NCI-H524 (cell line): ENCODE results near the gene GPR142.
"Not testable (repeated sequence)": the region's sequence is repeated elsewhere in the genome, so short reads cannot be mapped to it uniquely, and the experiment has no call there.

Experiments used
- DNase-seq, 2 experiments: peaks; one replicate each; lab custom pipeline; 2025; lab: John Stamatoyannopoulos, UW

GPR142 gene

DNA sequence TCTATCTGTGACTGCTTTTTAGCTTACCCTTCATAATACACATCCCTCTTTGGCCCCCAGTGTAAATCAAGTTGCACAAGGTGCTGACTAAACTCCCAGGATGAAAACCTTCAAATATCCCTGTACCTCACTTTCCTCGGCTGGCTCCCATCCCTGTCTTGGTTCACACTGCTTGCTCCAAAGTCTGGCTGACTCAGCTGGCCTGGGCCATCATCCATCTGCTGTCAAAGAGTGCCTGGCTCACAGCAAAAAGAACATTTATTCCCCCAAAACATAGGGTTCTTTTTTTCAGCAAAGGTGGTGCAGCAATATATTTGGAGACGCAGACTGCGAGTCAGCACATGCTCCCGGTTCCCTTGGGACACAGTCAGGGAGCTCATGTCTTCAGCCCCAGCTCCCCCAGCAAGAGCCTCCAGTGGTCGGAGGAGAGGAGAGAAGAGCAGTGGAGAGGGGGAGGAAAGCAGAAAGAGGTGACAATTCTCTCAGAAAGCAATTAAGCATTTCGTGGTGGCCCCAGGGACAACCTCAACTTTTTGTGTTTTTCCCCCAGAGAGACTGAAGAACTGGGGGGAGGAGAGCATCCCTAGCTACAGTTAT lies 26.1 kb downstream of the GPR142 start:
- DNase-seq = no peak

- DNase-seq = no peak
Observed at GRCh38 chr17:74394275-74394950, 27.1 kb downstream of the GPR142 start.

DNA sequence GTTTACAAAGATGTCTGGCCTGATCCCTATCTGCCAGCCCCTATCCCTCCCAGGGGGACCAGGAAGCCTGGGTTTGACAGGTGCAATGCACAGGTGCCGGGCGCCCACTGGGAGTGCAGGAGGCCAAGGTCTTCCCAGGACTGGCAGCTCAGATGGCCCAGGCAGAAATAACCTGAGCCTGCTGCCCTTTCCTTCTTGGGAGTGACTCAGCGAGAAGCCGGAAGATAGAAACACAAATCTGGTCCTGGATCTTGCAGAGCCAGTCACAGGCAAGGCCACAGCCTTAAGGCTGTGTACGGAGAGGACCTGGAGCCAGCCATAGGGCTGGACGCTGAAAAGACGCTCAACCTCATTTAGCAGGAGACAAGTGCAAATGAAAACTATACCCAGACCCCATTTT lies 27.7 kb downstream of the GPR142 start:
- no peak for DNase-seq

DNA sequence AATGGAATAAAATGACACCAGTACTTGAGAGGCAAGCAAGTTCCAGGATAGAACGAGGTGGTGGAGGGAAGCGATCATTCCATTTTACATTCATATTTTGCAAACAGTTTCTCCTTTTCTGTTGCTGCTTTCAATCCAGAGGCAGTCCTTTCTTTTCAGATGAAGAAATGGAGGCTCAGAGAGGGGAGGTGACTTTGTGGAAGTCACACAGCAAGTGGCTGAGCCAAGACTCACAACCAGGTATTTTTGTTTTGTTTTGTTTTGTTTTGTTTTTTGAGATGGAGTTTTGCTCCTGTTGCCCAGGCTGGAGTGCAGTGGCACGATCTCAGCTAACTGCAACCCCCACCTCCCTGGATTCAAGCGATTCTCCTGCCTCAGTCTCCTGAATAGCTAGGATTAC lies 29.3 kb downstream of the GPR142 start:
- no peak for DNase-seq

DNA sequence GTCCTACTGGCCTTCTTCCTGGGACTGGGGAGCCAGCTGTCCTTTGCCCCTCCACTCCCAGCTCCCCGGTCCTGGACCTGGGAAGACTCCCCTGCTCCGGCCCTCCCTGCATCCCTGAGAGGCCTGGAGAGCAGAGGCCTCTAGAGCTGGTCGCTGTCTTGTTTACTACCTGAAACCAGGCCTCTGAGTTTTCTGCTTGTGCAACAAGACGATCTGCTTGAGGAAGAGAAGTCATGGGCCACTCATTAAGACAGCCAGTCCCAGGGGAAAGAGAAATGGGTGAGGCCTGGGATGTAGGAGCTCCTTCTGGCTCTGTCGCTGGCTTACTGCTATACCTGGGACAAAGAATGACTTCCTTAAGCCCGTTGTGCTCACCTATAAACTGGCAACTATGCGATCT lies 34.7 kb downstream of the GPR142 start:
- DNase-seq = no peak

DNA sequence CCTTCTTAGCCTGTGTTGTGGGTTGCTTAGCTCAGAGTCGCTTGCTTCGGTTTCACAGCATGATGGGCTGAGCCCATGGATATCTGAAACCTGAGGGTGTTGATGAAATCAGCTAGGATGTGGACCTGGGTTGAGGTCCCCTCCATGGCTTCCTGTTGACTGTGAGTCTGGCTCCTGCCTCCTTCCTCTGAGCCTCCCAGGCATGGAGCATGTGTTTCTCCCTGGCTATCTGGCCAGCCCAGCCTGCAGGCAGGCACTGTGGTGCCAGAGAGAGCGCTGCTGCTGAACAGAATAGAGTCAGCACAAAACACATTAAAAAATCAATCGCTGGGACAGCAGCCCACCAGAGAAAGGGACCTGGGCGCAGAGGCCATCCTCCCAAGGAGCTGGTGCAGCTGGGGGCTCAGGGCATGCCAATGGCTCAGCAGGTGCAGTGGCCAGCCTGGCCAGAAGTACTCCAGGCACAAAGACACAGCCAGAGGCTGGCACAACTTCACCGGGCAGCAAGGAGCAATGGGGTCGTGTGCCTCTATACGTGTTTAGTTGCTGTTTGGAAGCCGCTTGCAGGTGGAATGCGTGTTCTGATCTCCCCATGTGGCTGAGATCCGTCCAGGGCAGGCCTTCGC lies 36.3 kb downstream of the GPR142 start:
- no peak for DNase-seq

- DNase-seq = no peak
Observed at GRCh38 chr17:74404218-74404617, 36.9 kb downstream of the GPR142 start.

GRCh38 chr17:74404789-74405188 lies 37.5 kb downstream of the GPR142 start:
- DNase-seq = peak in 1 of 2 experiments; percentile 25

GRCh38 chr17:74405311-74405710 lies 38.0 kb downstream of the GPR142 start:
- not testable (repeated sequence) for DNase-seq

DNA sequence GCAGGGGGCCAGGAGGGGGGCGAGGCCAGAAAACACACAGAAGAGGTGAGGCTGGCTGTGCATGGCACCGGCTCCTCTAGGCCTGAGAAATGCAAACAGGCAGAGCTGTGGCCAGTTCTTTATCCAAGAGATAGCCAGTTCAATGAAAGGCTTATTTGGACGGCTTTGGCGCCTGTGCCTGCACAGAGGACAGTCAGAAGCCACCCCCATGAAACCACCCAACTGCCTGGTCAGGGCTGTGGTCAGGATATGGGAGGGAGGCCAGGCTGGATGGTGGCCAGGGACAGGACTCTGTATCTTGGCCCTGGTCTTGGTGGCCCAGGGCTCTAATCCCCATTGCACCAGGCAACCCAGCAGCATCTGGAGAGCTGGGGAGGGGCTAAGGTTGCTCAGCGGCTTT lies 40.1 kb downstream of the GPR142 start:
- DNase-seq = no peak

GRCh38 chr17:74408262-74408661 lies 41.0 kb downstream of the GPR142 start:
- no peak for DNase-seq

DNA sequence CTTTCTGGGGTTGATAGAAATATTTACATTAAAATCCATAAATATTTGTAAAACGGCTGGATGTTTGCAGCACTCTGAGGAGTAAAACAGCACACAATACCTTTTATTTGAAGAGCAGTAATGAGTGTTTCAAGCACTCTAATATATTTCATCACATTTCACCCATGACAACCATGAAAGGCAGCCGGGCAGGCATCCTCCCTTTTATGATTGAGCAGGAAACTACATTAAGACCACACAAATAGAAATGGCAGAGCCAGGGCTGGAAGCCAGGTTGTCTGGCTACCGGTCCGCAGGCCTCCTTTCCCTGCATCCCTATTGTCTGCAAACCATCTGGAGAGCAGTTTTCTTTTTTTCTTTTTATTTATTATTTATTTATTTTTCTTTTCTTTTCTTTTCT lies 41.5 kb downstream of the GPR142 start:
- DNase-seq = no peak

GRCh38 chr17:74410001-74410443 lies 42.7 kb downstream of the GPR142 start:
- no peak for DNase-seq

DNA sequence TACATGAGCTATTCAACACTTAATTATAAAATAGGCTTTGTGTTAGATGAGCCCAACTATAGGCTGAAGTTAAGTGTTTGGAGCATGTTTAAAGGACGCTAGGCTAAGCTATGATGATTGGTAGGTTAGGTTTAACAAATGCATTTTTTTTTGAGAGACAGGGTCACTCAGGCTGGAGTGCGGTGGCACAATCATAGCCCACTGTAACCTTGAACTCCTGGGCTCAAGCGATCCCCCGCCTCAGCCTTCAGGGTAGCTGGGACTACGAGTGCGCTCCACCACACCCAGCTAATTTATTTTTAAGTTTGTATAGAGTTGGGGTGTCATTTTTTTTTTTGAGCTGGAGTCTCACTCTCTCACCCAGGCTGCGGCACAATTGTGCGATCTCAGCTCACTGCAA lies 45.3 kb downstream of the GPR142 start:
- no peak for DNase-seq

DNA sequence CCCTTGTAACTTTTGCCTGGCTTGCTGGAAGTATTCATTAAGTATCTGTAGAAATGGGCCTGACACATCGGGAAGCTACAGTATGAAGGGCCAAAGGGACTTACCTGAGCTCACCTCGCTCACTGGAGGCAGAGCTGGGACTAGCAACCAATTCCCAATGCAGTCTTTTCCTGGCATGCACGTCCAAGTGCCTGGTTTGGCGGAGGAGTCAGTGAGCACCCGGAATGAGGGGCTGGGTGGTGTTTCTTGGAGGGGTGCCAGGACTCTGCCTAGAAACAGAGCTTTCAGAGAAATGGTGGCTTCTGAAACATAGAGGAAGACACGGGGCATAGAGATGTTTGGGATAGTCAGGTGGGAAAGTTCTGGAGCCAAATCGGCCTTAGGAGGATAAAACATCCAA lies 46.2 kb downstream of the GPR142 start:
- DNase-seq = no peak

GRCh38 chr17:74414510-74414909 lies 47.2 kb downstream of the GPR142 start:
- DNase-seq = no peak

GRCh38 chr17:74415608-74416396 lies 48.5 kb downstream of the GPR142 start:
- DNase-seq = no peak

GRCh38 chr17:74417178-74418045 lies 50.1 kb downstream of the GPR142 start:
- DNase-seq = peak; percentile 90 to 98

DNA sequence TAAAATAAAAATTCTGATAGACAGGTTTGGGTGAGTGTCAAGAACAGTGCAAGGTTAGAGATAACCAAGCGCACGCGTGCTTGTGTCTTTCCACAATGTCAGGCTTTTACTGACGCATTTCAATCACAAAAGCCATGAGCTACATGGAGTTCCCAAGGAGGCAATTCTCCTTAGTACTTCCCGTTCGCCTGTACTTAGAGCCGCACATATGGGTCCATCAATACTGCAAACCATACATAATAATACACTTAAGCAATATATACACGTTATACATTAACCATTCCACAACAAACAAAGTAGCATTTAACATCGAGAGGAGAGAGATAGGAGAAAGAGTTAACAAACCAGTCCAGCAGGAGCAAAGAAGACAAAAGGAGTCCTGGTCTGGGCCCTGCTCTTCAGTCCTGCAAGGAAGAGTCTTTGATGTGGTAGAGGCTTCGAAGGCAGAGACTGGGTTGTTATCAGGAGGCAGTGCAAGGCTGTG lies 52.7 kb downstream of the GPR142 start:
- no peak for DNase-seq
